ENCODE data around the gene ATP1A4. TPM values are rescaled to one million over a fixed set of nuclear protein-coding genes. Genes with fewer than 3 reads are reported as not detected.

Gene ATP1A4
- total RNA-seq, 1 donor: not detected

DNA sequence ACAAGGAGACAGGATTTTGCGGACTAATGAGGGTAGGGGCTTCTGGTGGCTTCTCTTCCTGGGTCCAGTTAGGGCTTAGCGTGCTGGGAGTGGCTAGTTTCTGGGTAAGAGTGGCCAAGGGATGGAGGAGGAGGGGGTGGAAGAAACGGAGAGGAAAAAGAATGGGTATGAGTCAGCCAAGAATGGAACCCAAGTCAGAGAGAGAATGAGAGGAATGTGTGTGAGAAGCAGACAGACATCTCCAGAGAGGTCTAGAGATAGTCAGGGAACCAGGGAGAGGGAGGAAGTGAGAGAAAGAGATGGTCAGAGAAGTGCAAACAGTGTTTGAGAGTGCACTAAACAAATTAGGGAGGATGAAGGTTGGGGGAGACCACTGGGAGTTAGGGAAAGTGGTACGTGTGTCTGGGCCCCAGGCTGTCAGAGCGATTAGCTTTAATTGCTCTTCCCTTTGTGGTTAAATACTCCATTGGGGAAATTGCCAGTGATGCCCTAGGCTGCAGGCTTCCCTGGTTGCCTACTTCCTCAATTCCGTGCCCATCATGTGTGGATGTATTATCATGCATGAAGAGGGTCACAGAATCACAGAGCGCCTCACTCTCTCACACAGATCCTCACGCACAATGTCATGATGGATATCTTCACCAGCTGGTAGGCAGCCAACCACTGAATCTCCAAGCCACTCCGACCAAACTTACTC, 55.2 kb downstream of the ATP1A4 start:
- H3K79me2 ChIP-seq (ENCODE audit: insufficient read depth, low read length): peaks cover 55% of the 10 kb centered on the region
- H3K9me3 ChIP-seq (ENCODE audit: low read depth, low read length): no peaks in the 10 kb centered on the region
- peaks cover 44% of the 10 kb centered on the region for H3K36me3 ChIP-seq (ENCODE audit: insufficient read depth, low read length)
- peaks cover 47% of the 10 kb centered on the region for H4K20me1 ChIP-seq (ENCODE audit: insufficient read depth, low read length)
- peak overlapping the region; percentile 95 for H3K4me2 ChIP-seq (ENCODE audit: insufficient read depth, low read length)
- no peak for TF ChIP-seq CTCF (IDR thresholded peaks at IDR 0.05; ENCODE audit: extremely low read depth, low read depth, low read length)
- peak; percentile 99 for DNase-seq (ENCODE audit: insufficient read length, low spot score, missing footprints)
- H3K4me1 ChIP-seq (ENCODE audit: insufficient read depth, low read length): peaks cover 43% of the 10 kb centered on the region
- no peaks in the 10 kb centered on the region for H3K27me3 ChIP-seq (ENCODE audit: insufficient read depth, low read length)
- H3K4me3 ChIP-seq (ENCODE audit: insufficient read depth, low read length): peak overlapping the region; percentile 94
- H2AFZ ChIP-seq (ENCODE audit: low read length): peak overlapping the region; percentile 44
- peak overlapping the region; percentile 93 for H3K27ac ChIP-seq (ENCODE audit: low read depth, low read length)

GRCh38 chr1:160207118-160207650, 55.8 kb downstream of the ATP1A4 start:
- peak overlapping the region; percentile 93 for H3K27ac ChIP-seq (ENCODE audit: low read depth, low read length)
- H3K4me1 ChIP-seq (ENCODE audit: insufficient read depth, low read length): peaks cover 43% of the 10 kb centered on the region
- no peak overlapping the region for H2AFZ ChIP-seq (ENCODE audit: low read length)
- peaks cover 50% of the 10 kb centered on the region for H3K36me3 ChIP-seq (ENCODE audit: insufficient read depth, low read length)
- H3K4me3 ChIP-seq (ENCODE audit: insufficient read depth, low read length): peak overlapping the region; percentile 94
- DNase-seq (ENCODE audit: insufficient read length, low spot score, missing footprints): no peak
- TF ChIP-seq CTCF (IDR thresholded peaks at IDR 0.05; ENCODE audit: extremely low read depth, low read depth, low read length): no peak
- H3K79me2 ChIP-seq (ENCODE audit: insufficient read depth, low read length): peaks cover 59% of the 10 kb centered on the region
- H3K4me2 ChIP-seq (ENCODE audit: insufficient read depth, low read length): peak overlapping the region; percentile 95
- no peaks in the 10 kb centered on the region for H3K27me3 ChIP-seq (ENCODE audit: insufficient read depth, low read length)
- H3K9me3 ChIP-seq (ENCODE audit: low read depth, low read length): no peaks in the 10 kb centered on the region
- peaks cover 48% of the 10 kb centered on the region for H4K20me1 ChIP-seq (ENCODE audit: insufficient read depth, low read length)

- Histone ChIP-seq H3K4me2 (ENCODE audit: insufficient read depth, low read length) (peak overlapping the region; percentile 26), H3K79me2 (ENCODE audit: insufficient read depth, low read length) (peaks cover 66% of the 10 kb centered on the region), H3K27ac (ENCODE audit: low read depth, low read length) (peak overlapping the region; percentile 93), H3K4me3 (ENCODE audit: insufficient read depth, low read length) (no peak overlapping the region), H3K4me1 (ENCODE audit: insufficient read depth, low read length) (peaks cover 43% of the 10 kb centered on the region), H3K27me3 (ENCODE audit: insufficient read depth, low read length) (no peaks in the 10 kb centered on the region), H3K9me3 (ENCODE audit: low read depth, low read length) (no peaks in the 10 kb centered on the region), H2AFZ (ENCODE audit: low read length) (no peak overlapping the region), H3K36me3 (ENCODE audit: insufficient read depth, low read length) (peaks cover 58% of the 10 kb centered on the region), H4K20me1 (ENCODE audit: insufficient read depth, low read length) (peaks cover 55% of the 10 kb centered on the region)
- no peak for DNase-seq (ENCODE audit: insufficient read length, low spot score, missing footprints)
- no peak for TF ChIP-seq CTCF (IDR thresholded peaks at IDR 0.05; ENCODE audit: extremely low read depth, low read depth, low read length)
Measured at GRCh38 chr1:160207771-160208556, 56.6 kb downstream of the ATP1A4 start.

Data from osteoblast (primary cell).